Tibial nerve (tissue), 4 donors: ENCODE data around the gene SOD2.
"Not testable (repeated sequence)": the region's sequence is repeated elsewhere in the genome, so short reads cannot be mapped to it uniquely, and the experiment has no call there.

Experiments used
- CTCF ChIP-seq, 5 experiments: fragments of 200-600 bp in 3 of 5; fragments of 450-650 bp in 2 of 5; sonication (generic) in 3 of 5; IDR thresholded peaks; one replicate each; pipeline ENCODE4 v1.5.1; 2016 to 2019; ENCODE audit warnings: antibody characterized with exemption in 5 of 5, mild to moderate bottlenecking in 3 of 5, moderate library complexity in 2 of 5
- EP300 ChIP-seq, 2 donors: sonication (generic); formaldehyde crosslinking; IDR thresholded peaks; one replicate each; pipeline ENCODE4 v1.6.1; 2017; ENCODE audit warnings: antibody characterized with exemption in 2 of 2, mild to moderate bottlenecking in 1 of 2
- POLR2A ChIP-seq, 2 donors: fragments of 450-650 bp; IDR thresholded peaks; one replicate each; pipeline ENCODE4 v1.6.1; 2017; ENCODE audit warnings: antibody characterized with exemption in 2 of 2, mild to moderate bottlenecking in 2 of 2, moderate library complexity in 2 of 2

- not testable (repeated sequence) for TF ChIP-seq CTCF, POLR2A, EP300 (IDR thresholded peaks at IDR 0.05)
Observed at GRCh38 chr6:159721981-159722380, 28.9 kb upstream of the SOD2 start.
